Naive thymus-derived CD4-positive, alpha-beta T cell (primary cell): ENCODE data around the gene IMPA2. TPM values are rescaled to one million over a fixed set of nuclear protein-coding genes. Genes with fewer than 3 reads are reported as not detected.
A peak's percentile ranks its signal among the peaks of the same experiment; 100 is the strongest.

Experiments used
- ATAC-seq: fragments of 150-1000 bp; cut with Tn5 transposase; 2 replicates; pipeline ENCODE4 v1.10.0; 2021; ENCODE audit warnings: mild to moderate bottlenecking, moderate library complexity
- CTCF ChIA-PET: fragments of 350-600 bp; sonication (Branson Sonifier 250); formaldehyde crosslinking; loops from one replicate; lab custom pipeline; 2021; ENCODE audit warnings: antibody characterized with exemption; lab: Charles Lee
- POLR2A ChIA-PET: fragments of 350-600 bp; sonication (Branson Sonifier 250); formaldehyde crosslinking; loops from one replicate; lab custom pipeline; 2021; ENCODE audit warnings: antibody characterized with exemption, inconsistent platforms; lab: Charles Lee
- DNase-seq, 9 donors: peaks; one replicate each; pipeline versions ENCODE4 v3.0.0 to v3.0.0-alpha.2; 2020 to 2022; ENCODE audit warnings: mixed read lengths in 1 of 9
- H3K27ac ChIP-seq: one replicate; pipeline ENCODE4 v1.7.0; 2013; ENCODE audit warnings: mild to moderate bottlenecking, low read depth, low read length, moderate library complexity
- H3K27me3 ChIP-seq, 2 donors: one replicate each; pipeline ENCODE4 v1.7.0; 2013; ENCODE audit warnings: low read length in 2 of 2, mild to moderate bottlenecking in 2 of 2, moderate library complexity in 2 of 2; ENCODE audit not compliant: control insufficient read depth in 2 of 2, insufficient read depth in 2 of 2
- H3K36me3 ChIP-seq, 3 experiments: 1 replicate in 2 of 3; 2 replicates in 1 of 3; pipeline ENCODE4 v1.7.0; 2013; ENCODE audit warnings: low read length in 3 of 3, mild to moderate bottlenecking in 3 of 3, moderate library complexity in 1 of 3; ENCODE audit not compliant: insufficient read depth in 3 of 3, control insufficient read depth in 2 of 3
- H3K4me1 ChIP-seq, 2 donors: one replicate each; pipeline ENCODE4 v1.7.0; 2013; ENCODE audit warnings: low read length in 2 of 2, mild to moderate bottlenecking in 2 of 2, moderate library complexity in 1 of 2; ENCODE audit not compliant: control insufficient read depth in 2 of 2, insufficient read depth in 2 of 2
- H3K4me3 ChIP-seq: 2 replicates; pipeline ENCODE4 v1.7.0; 2013; ENCODE audit warnings: mild to moderate bottlenecking, low read length
- H3K9me3 ChIP-seq, 3 experiments: 1 replicate in 2 of 3; 2 replicates in 1 of 3; pipeline ENCODE4 v1.7.0; 2013; ENCODE audit warnings: low read length in 3 of 3; ENCODE audit not compliant: control insufficient read depth in 2 of 3
- H3K27ac Mint-ChIP-seq, 9 donors: one replicate each; pipeline ENCODE4 v1.8.0; 2020 to 2022; ENCODE audit warnings: mixed read lengths in 9 of 9, mild to moderate bottlenecking in 8 of 9, moderate library complexity in 5 of 9, inconsistent platforms in 2 of 9
- H3K27me3 Mint-ChIP-seq, 5 donors: one replicate each; pipeline ENCODE4 v1.8.0; 2021 to 2022; ENCODE audit warnings: mixed read lengths in 5 of 5, mild to moderate bottlenecking in 1 of 5
- H3K36me3 Mint-ChIP-seq, 5 donors: one replicate each; pipeline ENCODE4 v1.8.0; 2020 to 2022; ENCODE audit warnings: mixed read lengths in 5 of 5, mild to moderate bottlenecking in 3 of 5, inconsistent platforms in 1 of 5
- H3K4me1 Mint-ChIP-seq, 7 donors: one replicate each; pipeline ENCODE4 v1.8.0; 2020 to 2022; ENCODE audit warnings: mixed read lengths in 7 of 7, mild to moderate bottlenecking in 3 of 7, inconsistent platforms in 1 of 7
- H3K4me3 Mint-ChIP-seq, 10 donors: one replicate each; pipeline ENCODE4 v1.8.0; 2020 to 2022; ENCODE audit warnings: mild to moderate bottlenecking in 10 of 10, mixed read lengths in 10 of 10, moderate library complexity in 6 of 10, inconsistent platforms in 2 of 10
- H3K9me3 Mint-ChIP-seq, 11 donors: one replicate each; pipeline ENCODE4 v1.8.0; 2020 to 2022; ENCODE audit warnings: mixed read lengths in 11 of 11, mild to moderate bottlenecking in 4 of 11, inconsistent platforms in 1 of 11, moderate library complexity in 1 of 11
- intact Hi-C, 2 donors: fragments of 100-400 bp; cut with micrococcal nuclease; formaldehyde crosslinking; loops; one replicate each; pipeline ENCODE4 v1.15.1; 2023
- polyA plus RNA-seq, 2 donors: library from polyadenylated mRNA; unstranded; fragments of 300-500 nt; fragmentation: Illumina TruSeq; gene quantifications; one replicate each; pipeline ENCODE4 v1.2.3, GENCODE V29; 2021
- total RNA-seq, 6 experiments: library from RNA in 5 of 6; stranded (reverse) in 5 of 6; gene quantifications; 1 replicate in 5 of 6; 2 replicates in 1 of 6; pipeline ENCODE4 v1.2.3 and lab custom pipeline; 2021 to 2026

Gene IMPA2
- total and polyA plus RNA-seq, 7 experiments from 2014 or later = 4.9 to 27.8 (median 7.8) TPM

DNA sequence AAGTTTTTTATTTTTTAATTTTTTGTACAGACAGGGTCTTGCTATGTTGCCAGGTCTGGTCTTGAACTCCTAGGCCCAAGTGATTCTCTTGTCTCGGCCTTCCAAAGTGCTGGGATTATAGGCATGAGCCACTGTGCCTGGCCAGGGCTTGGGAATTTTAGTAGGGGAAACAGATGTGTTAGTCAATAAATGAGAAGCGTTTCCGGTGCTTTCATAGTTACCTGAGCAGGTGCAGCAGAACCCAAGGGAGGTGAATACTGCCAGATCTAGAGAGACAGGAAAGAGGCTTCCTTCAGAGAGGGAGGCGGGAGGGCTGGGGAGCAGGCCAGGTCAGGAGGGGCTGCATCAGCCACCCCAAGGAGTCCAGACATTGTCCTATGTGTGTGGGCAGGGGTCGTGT is 30.5 kb upstream of the IMPA2 start:
- ATAC-seq (no peak), DNase-seq (no peak)
- H3K4me1 Mint-ChIP-seq = peaks cover 4 to 18% (median 11%) of the 10 kb centered on the region in 7 donors
- H3K27ac Mint-ChIP-seq = no peak overlapping the region
- peaks cover 0 to 4% of the 10 kb centered on the region in 2 donors for H3K4me1 ChIP-seq
- intact Hi-C loops = no loop called here
- no peaks in the 10 kb centered on the region for H3K36me3 Mint-ChIP-seq
- no peak overlapping the region for H3K27ac ChIP-seq
- POLR2A ChIA-PET = no interaction called here
- H3K36me3 ChIP-seq = no peaks in the 10 kb centered on the region
- H3K27me3 Mint-ChIP-seq = no peaks in the 10 kb centered on the region
- no peaks in the 10 kb centered on the region for H3K27me3 ChIP-seq
- no peaks in the 10 kb centered on the region for H3K9me3 ChIP-seq
- H3K4me3 ChIP-seq = no peak overlapping the region
- peaks cover 0 to 3% (median 0%) of the 10 kb centered on the region in 11 donors for H3K9me3 Mint-ChIP-seq
- no peak overlapping the region for H3K4me3 Mint-ChIP-seq
- CTCF ChIA-PET = interaction anchor here (1.5 to 1.9 kb wide), 2 partner anchors 13 to 45 kb away, joined by 6 to 9 read pairs; no protein-coding TSS in a partner anchor

DNA sequence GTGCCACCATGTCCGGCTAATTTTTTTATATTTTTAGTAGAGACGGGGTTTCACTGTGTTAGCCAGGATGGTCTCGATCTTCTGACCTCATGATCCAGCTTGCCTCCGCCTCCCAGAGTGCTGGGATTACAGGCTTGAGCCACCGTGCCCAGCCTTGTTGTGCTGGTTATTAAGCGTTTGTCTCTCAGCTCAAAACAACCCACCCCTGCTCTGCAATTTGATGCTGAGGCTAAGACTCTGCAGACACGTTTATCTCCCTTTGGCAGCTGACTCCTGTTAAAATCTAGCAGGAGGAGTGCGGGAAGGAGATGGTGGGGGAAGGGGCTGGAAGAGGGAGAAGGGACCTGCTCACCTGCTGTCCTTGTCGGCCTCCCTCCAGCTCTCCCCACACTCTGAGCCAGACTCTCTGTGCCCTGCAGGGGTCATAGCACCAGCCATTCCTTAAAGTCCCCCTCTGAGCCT is 29.9 kb upstream of the IMPA2 start:
- H3K27me3 ChIP-seq = no peaks in the 10 kb centered on the region
- intact Hi-C loops = no loop called here
- ChIA-PET CTCF (interaction anchor here (1.5 to 1.9 kb wide), 2 partner anchors 13 to 44 kb away, joined by 6 to 9 read pairs; no protein-coding TSS in a partner anchor), POLR2A (no interaction called here)
- DNase-seq (no peak), ATAC-seq (no peak)
- Mint-ChIP-seq H3K4me1 (peaks cover 4 to 17% (median 9%) of the 10 kb centered on the region in 7 donors), H3K36me3 (no peaks in the 10 kb centered on the region), H3K4me3 (no peak overlapping the region), H3K27ac (no peak overlapping the region), H3K9me3 (peaks cover 0 to 4% (median 0%) of the 10 kb centered on the region in 11 donors), H3K27me3 (no peaks in the 10 kb centered on the region)
- H3K36me3 ChIP-seq = no peaks in the 10 kb centered on the region
- H3K27ac ChIP-seq = no peak overlapping the region
- H3K4me1 ChIP-seq = peaks cover 0 to 4% of the 10 kb centered on the region in 2 donors
- H3K9me3 ChIP-seq = no peaks in the 10 kb centered on the region
- no peak overlapping the region for H3K4me3 ChIP-seq

DNA sequence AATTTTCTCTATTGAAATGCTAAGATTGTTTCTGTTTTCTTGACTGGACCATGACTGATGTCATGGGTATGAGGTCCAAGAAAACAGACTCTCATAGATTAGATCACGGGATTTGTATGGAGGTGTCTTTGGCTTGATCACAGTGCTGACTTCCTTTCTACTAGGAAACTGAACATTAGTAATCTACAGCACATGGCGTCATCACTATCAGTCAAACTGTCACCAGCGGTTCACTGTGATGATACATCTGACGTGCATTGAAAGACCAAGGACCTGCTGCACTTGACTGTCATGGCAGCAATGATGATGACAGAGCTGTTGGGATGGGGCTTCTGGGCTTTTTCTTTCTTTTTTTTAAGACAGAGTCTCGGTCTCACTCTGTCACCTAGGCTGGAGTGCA is 28.2 kb upstream of the IMPA2 start:
- intact Hi-C loops = no loop called here
- ChIA-PET POLR2A (no interaction called here), CTCF (no interaction called here)
- Histone ChIP-seq H3K27ac (no peak overlapping the region), H3K27me3 (no peaks in the 10 kb centered on the region), H3K9me3 (peaks cover 0 to 10% (median 0%) of the 10 kb centered on the region in 3 experiments), H3K4me1 (no peaks in the 10 kb centered on the region), H3K36me3 (no peaks in the 10 kb centered on the region), H3K4me3 (no peak overlapping the region)
- Mint-ChIP-seq H3K27ac (peak overlapping the region in 1 of 9 donors; percentile 54), H3K9me3 (peaks cover 4 to 21% (median 12%) of the 10 kb centered on the region in 11 donors), H3K4me1 (peaks cover 0 to 9% (median 0%) of the 10 kb centered on the region in 7 donors), H3K4me3 (no peak overlapping the region), H3K36me3 (peaks cover 0 to 6% (median 5%) of the 10 kb centered on the region in 5 donors), H3K27me3 (peaks cover 0 to 5% (median 0%) of the 10 kb centered on the region in 5 donors)
- DNase-seq (no peak), ATAC-seq (no peak)

DNA sequence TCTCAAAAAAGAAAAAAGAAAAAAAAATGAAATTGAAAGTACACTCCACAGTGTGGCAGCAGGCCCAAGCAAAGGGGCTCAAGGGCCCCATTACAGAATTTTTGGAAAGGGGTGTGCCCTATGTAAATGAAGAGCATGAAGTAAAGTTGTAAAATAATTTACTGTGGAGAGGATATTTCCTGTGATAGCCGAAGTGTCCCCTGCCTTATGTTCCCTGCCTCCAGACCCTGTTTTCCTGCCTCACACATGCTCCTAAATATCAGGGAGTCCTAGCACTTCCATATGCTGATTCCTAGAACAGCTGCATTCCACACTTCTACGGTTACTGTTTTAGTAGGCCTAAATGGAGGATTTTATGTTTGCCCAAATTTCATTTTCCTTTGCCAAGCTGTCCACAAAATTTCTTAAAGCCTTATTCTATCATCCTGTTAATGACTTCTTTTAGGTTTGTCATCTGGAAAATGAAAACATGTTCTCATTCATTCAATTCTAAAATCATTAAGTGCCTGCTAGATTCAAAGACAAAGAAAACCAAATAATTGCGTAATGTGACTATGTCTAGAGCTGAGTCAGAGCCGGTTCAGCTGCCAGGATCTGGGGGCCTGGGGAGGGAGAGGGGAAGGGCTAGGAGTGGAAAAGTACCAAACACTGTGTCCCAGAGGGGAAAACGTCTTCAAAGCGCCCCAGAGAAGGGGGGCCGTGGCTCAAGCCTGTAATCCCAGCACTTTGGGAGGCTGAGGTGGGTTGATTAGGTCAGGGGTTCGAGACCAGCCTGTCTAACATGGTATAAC is 25.9 kb upstream of the IMPA2 start:
- Histone ChIP-seq H3K9me3 (peaks cover 0 to 10% (median 0%) of the 10 kb centered on the region in 3 experiments), H3K36me3 (no peaks in the 10 kb centered on the region), H3K4me1 (no peaks in the 10 kb centered on the region), H3K27me3 (no peaks in the 10 kb centered on the region), H3K27ac (no peak overlapping the region), H3K4me3 (no peak overlapping the region)
- ATAC-seq (no peak), DNase-seq (no peak)
- Mint-ChIP-seq H3K36me3 (peaks cover 0 to 6% (median 5%) of the 10 kb centered on the region in 5 donors), H3K27ac (no peak overlapping the region), H3K4me3 (no peak overlapping the region), H3K4me1 (peaks cover 0 to 9% (median 0%) of the 10 kb centered on the region in 7 donors), H3K9me3 (peaks cover 4 to 23% (median 12%) of the 10 kb centered on the region in 11 donors), H3K27me3 (peaks cover 0 to 5% (median 0%) of the 10 kb centered on the region in 5 donors)
- intact Hi-C loops = no loop called here
- CTCF ChIA-PET = no interaction called here
- POLR2A ChIA-PET = no interaction called here

DNA sequence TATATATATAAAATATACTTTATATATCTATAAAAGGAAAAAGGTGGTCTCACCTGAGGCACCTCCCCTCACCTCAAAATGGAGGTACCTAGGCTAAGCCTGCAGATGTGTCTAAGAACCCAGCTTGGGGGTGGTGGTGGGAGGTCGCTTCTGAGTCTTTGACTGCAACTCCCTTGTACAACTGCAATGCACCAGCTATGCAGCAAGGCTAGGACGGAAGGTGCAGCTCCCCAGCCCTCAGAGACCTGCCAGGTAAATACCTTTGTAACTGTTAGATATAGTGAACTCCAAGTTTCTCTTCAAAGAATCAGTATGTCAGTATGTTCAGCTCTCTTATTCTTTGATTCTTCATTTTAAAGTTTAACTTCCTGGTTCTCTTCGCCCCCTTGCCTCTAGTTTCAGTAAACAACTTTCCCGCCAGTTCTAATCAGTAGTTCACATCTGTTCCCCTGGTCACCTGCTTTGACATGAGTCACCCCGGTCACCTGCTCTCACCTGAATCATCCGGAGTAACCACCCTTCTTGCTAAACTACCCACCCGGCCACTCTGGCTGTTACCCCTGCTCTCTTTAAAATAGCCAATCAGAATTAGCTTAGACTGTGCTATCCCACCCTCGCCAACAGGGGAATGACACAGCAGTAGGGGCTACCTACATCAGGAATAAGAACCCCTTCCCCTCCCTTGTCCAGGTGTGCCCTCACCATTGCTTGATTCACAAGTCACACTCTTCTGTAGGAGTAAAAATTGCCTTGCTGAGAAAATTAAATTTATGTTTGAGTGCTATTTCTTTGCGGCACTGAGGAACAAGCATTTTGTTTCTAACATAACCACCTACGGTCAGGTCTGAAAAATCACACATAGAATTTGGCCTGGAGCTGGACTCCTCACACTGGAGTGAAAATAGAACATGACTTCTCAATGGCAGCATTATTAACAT is 24.7 kb upstream of the IMPA2 start:
- POLR2A ChIA-PET = no interaction called here

DNA sequence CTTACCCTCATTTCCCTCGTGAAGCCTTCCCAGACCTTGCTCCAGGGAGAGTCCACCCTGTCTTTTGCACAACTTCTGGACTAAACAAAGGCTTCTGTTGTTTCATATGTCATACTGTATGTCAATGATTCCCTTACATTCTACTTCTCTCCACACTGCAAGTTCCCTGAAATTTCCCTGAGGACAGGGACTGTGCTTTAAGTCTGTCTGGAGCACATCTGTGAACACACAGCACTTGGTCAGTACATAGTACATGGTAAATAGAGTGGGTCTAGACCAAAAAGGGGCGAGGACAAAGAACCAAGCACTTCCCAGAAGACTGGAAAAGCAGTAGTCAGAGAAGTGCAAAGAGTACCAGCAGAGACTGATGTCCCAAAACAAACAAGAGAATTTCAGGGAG is 23.7 kb upstream of the IMPA2 start:
- H3K36me3 Mint-ChIP-seq = peaks cover 0 to 6% (median 5%) of the 10 kb centered on the region in 5 donors
- ChIA-PET CTCF (no interaction called here), POLR2A (no interaction called here)
- no peaks in the 10 kb centered on the region for H3K27me3 ChIP-seq
- peaks cover 0 to 10% (median 0%) of the 10 kb centered on the region in 3 experiments for H3K9me3 ChIP-seq
- H3K36me3 ChIP-seq = no peaks in the 10 kb centered on the region
- H3K27ac Mint-ChIP-seq = no peak overlapping the region
- DNase-seq = no peak
- H3K27me3 Mint-ChIP-seq = peaks cover 0 to 9% (median 0%) of the 10 kb centered on the region in 5 donors
- H3K4me1 Mint-ChIP-seq = peaks cover 0 to 9% (median 0%) of the 10 kb centered on the region in 7 donors
- peaks cover 4 to 23% (median 12%) of the 10 kb centered on the region in 11 donors for H3K9me3 Mint-ChIP-seq
- H3K4me3 ChIP-seq = no peak overlapping the region
- H3K4me3 Mint-ChIP-seq = no peak overlapping the region
- intact Hi-C loops = no loop called here
- no peak overlapping the region for H3K27ac ChIP-seq
- H3K4me1 ChIP-seq = no peaks in the 10 kb centered on the region
- ATAC-seq = no peak

More for the DNA sequence above, 24.7 kb upstream of the IMPA2 start:
- H3K4me1 ChIP-seq = no peaks in the 10 kb centered on the region
- no peak overlapping the region for H3K4me3 Mint-ChIP-seq
- H3K27me3 Mint-ChIP-seq = peaks cover 0 to 9% (median 0%) of the 10 kb centered on the region in 5 donors
- no peak for ATAC-seq
- DNase-seq = no peak
- no peak overlapping the region for H3K4me3 ChIP-seq
- peaks cover 0 to 10% (median 0%) of the 10 kb centered on the region in 3 experiments for H3K9me3 ChIP-seq
- H3K4me1 Mint-ChIP-seq = peaks cover 0 to 9% (median 0%) of the 10 kb centered on the region in 7 donors
- H3K36me3 ChIP-seq = no peaks in the 10 kb centered on the region
- H3K27ac Mint-ChIP-seq = no peak overlapping the region
- intact Hi-C loops = no loop called here
- CTCF ChIA-PET = no interaction called here
- peaks cover 4 to 23% (median 12%) of the 10 kb centered on the region in 11 donors for H3K9me3 Mint-ChIP-seq
- H3K27me3 ChIP-seq = no peaks in the 10 kb centered on the region
- H3K36me3 Mint-ChIP-seq = peaks cover 0 to 6% (median 5%) of the 10 kb centered on the region in 5 donors
- H3K27ac ChIP-seq = no peak overlapping the region
